ENCODE data around the gene ZCCHC7. TPM values are rescaled to one million over a fixed set of nuclear protein-coding genes. Genes with fewer than 3 reads are reported as not detected.

Gene ZCCHC7
- polyA plus RNA-seq, 4 donors = 4.9 to 15.0 (median 7.9) TPM

Other genes starting within 250 kb of the ZCCHC7 start
- 1 to 10 TPM in 1 of 4 donors, under 1 TPM in 2, not detected in 1; under 0.01 to 1.1 (median 0.22) TPM for gene PAX5, start 86.3 kb upstream of the ZCCHC7 start, polyA plus RNA-seq